ENCODE data around the gene ABHD16A.
A peak's percentile ranks its signal among the peaks of the same experiment; 100 is the strongest.

Gene ABHD16A

DNA sequence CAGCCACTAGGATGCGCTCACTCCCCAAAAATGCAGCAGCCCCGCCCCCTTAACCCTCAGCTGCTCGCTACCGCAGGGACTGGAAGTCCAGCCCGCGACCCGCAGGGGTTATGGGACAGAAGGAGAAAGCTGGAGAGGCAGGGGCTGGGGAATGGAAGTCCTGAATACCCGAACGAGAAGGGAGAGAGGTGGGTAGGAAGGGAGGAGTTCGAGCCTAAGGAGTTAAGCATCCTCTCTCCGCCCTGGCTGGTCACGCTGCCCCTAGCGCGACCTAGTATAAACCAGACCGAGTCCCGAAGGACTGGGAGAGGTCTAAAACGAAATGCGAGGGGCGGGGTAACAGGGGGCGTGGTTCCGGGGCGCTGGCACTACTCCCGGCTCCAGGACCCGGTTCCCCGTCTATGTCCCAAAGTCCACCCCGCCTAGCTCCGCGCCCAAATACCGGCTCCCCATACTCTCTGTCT lies 26.4 kb upstream of the ABHD16A start:
- peaks cover 63% of the 10 kb centered on the region for H3K36me3 ChIP-seq (ENCODE audit: insufficient read depth, low read length)

DNA sequence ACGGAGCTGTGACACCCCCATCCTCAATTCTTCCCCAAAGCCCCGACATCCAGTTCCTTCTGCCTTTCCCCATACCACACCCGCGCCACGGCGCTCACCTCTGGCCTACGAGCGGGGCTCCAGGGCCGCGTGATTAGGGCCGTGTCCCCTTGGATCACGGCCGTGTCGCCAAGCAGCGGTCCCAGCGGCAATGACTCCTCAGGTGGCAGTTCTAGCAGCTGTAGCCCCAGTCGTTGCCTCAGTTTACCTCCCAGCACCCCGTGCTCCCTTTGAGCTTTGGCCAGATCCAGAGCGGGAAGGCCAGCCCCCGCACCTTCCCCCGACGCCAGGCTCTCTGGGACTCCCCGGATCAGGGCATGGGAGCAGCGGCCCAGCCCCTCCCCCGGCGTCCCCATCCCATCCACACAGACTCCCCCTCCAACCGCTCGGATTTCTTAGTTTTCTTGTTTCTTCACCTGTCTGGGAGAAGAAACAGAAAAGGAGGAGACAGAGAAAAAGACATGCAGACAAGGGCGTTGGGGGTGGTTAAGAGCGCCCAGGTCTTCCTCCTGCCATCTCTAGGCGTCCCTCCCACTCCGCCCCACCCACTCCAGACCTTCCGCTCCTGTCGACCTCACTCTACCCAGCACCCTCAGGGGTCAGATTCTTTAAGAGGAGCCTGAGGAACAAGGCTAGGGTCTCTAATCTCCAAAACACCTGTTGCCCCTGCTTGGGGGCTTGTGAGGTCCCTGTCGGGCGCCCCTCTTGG lies 25.8 kb upstream of the ABHD16A start, which contains the start of gene DDAH2:
Gene DDAH2, minus strand, starts transcription at position 533 of the 748 bp plus-strand sequence. Its CDS starts 138 bp downstream, at position 395.
- H3K4me2 ChIP-seq (ENCODE audit: low read length), result peak within 1 kb of the TSS; percentile 90
- peak within 1 kb of the TSS; percentile 79 for H3K4me3 ChIP-seq (ENCODE audit: low read length)
- H3K27me3 ChIP-seq (ENCODE audit: control insufficient read depth, insufficient read depth, low read length), result no peaks in the 10 kb centered on the region
- peak within 1 kb of the TSS; percentile 89 for H3K9ac ChIP-seq (ENCODE audit: low read depth, low read length)
- H3K36me3 ChIP-seq (ENCODE audit: insufficient read depth, low read length), result peaks cover 57% of the 10 kb centered on the region
- no peaks in the 10 kb centered on the region for H3K9me3 ChIP-seq (replicated peaks; ENCODE audit: low read length)
- H3K4me1 ChIP-seq (ENCODE audit: control insufficient read depth, insufficient read depth, low read length), result peaks cover 23% of the 10 kb centered on the region

More for the DNA sequence above, 26.4 kb upstream of the ABHD16A start:
- Histone ChIP-seq H3K4me2 (ENCODE audit: low read length) (peak overlapping the region; percentile 90), H3K4me3 (ENCODE audit: low read length) (peak overlapping the region; percentile 79), H3K9ac (ENCODE audit: low read depth, low read length) (peak overlapping the region; percentile 89), H3K9me3 (replicated peaks; ENCODE audit: low read length) (no peaks in the 10 kb centered on the region), H3K4me1 (ENCODE audit: control insufficient read depth, insufficient read depth, low read length) (peaks cover 28% of the 10 kb centered on the region), H3K27me3 (ENCODE audit: control insufficient read depth, insufficient read depth, low read length) (no peaks in the 10 kb centered on the region)

DNA sequence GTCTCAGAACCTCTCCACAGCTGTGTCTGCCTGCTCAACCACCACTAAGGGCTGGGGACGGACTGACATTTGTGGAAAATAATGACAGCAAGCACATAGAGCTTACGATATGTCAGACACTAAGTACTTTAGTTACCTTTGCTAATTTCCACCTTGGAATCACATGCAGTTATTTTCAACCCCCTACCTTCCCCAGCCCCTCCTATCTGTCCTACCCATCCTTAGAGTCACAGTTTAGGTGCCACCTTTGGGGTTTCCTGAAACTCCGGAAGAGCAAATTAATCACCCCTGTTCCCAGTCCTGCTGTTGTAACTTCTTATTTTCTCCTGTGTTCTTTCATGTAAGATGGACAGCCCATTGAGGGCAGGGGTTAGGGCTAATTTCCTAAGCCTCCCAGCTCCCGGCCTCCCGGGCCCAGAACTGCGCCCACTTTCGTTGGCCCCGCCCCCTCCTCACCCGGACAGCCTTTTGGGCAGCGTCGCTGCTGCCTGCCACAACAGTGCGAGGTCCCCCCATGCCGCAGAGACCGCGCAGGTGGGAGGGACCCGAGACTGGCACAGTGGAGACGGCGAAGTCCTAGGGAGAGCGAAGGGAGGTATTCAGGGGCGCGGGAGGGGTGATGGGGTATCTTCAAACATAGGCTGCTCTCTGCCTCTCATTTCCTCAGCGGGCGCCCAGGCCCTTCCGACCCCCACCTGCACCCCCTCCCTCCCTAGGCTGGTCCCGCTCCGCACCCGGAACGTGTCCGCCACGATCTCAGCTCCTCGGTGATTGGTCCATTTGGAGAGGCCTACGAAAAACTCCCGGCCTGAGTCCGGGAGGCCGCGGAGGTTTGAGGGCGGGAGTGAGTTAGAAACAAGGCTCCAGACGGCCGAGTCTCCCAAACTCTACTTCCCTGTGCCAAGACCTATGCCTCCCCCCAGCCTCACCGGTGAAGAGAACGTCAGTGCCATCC lies 24.9 kb upstream of the ABHD16A start:
- Histone ChIP-seq H3K4me3 (ENCODE audit: low read length) (peak overlapping the region; percentile 79), H3K9ac (ENCODE audit: low read depth, low read length) (peak overlapping the region; percentile 89)

GRCh38 chr6:31727034-31727716 lies 24.1 kb upstream of the ABHD16A start:
- Histone ChIP-seq H3K36me3 (ENCODE audit: insufficient read depth, low read length) (peaks cover 42% of the 10 kb centered on the region), H3K4me3 (ENCODE audit: low read length) (no peak overlapping the region), H3K27me3 (ENCODE audit: control insufficient read depth, insufficient read depth, low read length) (no peaks in the 10 kb centered on the region), H3K9ac (ENCODE audit: low read depth, low read length) (no peak overlapping the region), H3K9me3 (replicated peaks; ENCODE audit: low read length) (no peaks in the 10 kb centered on the region), H3K4me2 (ENCODE audit: low read length) (no peak overlapping the region), H3K4me1 (ENCODE audit: control insufficient read depth, insufficient read depth, low read length) (peaks cover 15% of the 10 kb centered on the region)

More for the DNA sequence above, 24.9 kb upstream of the ABHD16A start:
- Histone ChIP-seq H3K36me3 (ENCODE audit: insufficient read depth, low read length) (peaks cover 48% of the 10 kb centered on the region), H3K9me3 (replicated peaks; ENCODE audit: low read length) (no peaks in the 10 kb centered on the region), H3K4me1 (ENCODE audit: control insufficient read depth, insufficient read depth, low read length) (peaks cover 15% of the 10 kb centered on the region), H3K4me2 (ENCODE audit: low read length) (peak overlapping the region; percentile 90), H3K27me3 (ENCODE audit: control insufficient read depth, insufficient read depth, low read length) (no peaks in the 10 kb centered on the region)

DNA sequence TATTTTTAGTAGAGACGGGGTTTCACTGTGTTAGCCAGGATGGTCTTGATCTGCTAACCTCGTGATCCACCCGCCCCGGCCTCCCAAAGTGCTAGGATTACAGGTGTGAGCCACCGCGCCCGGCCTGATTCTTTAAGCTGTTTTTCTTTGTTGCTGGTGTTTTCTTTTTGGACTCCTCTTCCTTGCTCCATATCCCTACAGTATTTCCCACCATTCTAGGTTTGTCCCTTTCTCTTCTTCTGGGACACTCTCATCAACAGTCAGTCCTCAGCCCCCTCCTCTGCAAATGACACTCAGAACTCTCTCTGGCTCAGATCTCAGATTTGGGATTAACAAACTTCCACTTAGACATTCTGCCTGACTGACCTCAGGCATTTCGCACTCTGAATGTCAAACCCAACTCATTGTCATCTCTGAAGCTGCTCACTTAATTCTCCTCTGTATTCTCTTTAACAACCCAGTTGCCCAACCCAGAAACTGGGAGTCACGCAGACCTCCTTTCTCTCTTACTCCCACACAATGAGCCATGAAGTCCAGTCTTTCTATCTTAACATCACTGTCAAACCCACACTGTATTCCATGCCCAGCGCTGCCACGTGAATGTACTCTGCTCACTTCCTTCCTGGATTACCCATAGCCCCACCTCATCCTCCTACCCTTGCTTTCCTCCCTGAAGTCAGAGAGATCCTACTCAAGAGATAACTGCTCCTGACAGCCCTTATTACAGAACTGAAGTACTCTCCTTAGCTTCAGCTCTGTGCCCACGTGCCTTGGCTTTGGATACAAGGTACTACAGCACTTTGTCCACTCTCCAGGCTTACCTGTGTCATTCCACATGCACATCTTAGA lies 22.6 kb upstream of the ABHD16A start:
- Histone ChIP-seq H3K4me2 (ENCODE audit: low read length) (no peak overlapping the region), H3K9me3 (replicated peaks; ENCODE audit: low read length) (no peaks in the 10 kb centered on the region), H3K9ac (ENCODE audit: low read depth, low read length) (no peak overlapping the region), H3K4me3 (ENCODE audit: low read length) (no peak overlapping the region), H3K27me3 (ENCODE audit: control insufficient read depth, insufficient read depth, low read length) (no peaks in the 10 kb centered on the region), H3K4me1 (ENCODE audit: control insufficient read depth, insufficient read depth, low read length) (peaks cover 13% of the 10 kb centered on the region), H3K36me3 (ENCODE audit: insufficient read depth, low read length) (peaks cover 31% of the 10 kb centered on the region)

DNA sequence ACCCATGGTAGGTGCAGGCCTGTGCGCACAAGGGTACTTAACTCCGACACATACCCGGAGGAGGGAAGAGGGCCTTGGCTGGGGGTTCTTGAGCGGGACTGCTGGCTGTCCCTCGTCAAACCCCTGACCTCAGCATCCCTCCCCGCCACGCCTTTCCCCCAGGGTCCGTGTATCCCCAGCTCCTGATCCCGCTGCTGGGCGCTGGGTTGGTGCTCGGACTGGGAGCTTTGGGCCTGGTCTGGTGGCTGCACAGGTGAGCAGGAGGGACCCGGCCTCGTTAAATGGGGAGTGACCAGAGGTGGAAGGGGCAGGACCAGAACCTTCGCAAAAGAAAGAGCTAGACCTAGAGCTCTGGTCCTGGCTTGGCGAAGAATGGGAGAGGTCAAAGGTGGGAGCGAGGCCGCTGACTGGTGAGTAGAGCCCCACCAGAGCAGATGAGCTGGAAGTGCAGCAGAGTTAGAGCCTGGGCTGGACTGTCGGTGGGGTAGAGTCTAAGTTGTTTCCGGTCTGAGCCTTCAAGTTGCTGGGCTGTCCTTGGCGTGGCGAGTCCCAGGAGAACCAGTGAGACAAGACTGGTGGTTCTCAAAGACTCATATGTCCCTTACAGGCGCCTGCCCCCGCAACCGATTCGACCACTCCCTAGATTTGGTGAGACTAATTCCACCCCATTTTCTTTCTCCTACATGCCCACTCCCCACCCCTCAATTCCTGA lies 21.0 kb upstream of the ABHD16A start:
- Histone ChIP-seq H3K9me3 (replicated peaks; ENCODE audit: low read length) (no peaks in the 10 kb centered on the region), H3K27me3 (ENCODE audit: control insufficient read depth, insufficient read depth, low read length) (no peaks in the 10 kb centered on the region), H3K4me1 (ENCODE audit: control insufficient read depth, insufficient read depth, low read length) (peaks cover 7% of the 10 kb centered on the region), H3K4me2 (ENCODE audit: low read length) (no peak overlapping the region), H3K4me3 (ENCODE audit: low read length) (no peak overlapping the region), H3K9ac (ENCODE audit: low read depth, low read length) (no peak overlapping the region), H3K36me3 (ENCODE audit: insufficient read depth, low read length) (peaks cover 25% of the 10 kb centered on the region)

- Histone ChIP-seq H3K4me2 (ENCODE audit: low read length) (no peak within 1 kb of the TSS), H3K9ac (ENCODE audit: low read depth, low read length) (no peak within 1 kb of the TSS), H3K36me3 (ENCODE audit: insufficient read depth, low read length) (peaks cover 25% of the 10 kb centered on the region), H3K27me3 (ENCODE audit: control insufficient read depth, insufficient read depth, low read length) (no peaks in the 10 kb centered on the region), H3K9me3 (replicated peaks; ENCODE audit: low read length) (no peaks in the 10 kb centered on the region), H3K4me3 (ENCODE audit: low read length) (no peak within 1 kb of the TSS), H3K4me1 (ENCODE audit: control insufficient read depth, insufficient read depth, low read length) (peaks cover 1% of the 10 kb centered on the region)
Observed at GRCh38 chr6:31723245-31723979, 20.3 kb upstream of the ABHD16A start, which contains the start of gene MPIG6B. Gene MPIG6B (plus strand): TSS chr6:31723373. CDS start chr6:31723384, 11 bp downstream.

DNA sequence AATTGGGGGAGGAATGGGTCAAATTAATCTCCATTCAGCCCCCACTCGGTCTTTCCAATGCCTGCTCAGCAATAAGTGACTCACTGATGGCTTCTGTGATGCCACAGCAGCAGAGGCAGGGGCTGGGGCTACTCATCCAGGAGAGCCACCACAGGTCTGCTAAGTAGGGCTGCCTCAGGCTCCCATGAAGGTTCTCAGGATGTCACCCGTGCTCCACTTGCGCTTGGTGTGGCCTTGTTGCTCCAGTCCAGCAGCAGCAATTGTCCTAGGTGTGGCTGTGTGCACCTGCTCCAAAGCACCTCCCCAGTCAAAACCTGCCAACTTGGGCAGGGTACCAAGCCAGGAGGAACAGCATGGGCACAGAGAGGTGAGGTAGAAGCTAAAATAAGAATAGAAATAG lies 19.0 kb upstream of the ABHD16A start:
- Histone ChIP-seq H3K4me3 (ENCODE audit: low read length) (no peak overlapping the region), H3K9me3 (replicated peaks; ENCODE audit: low read length) (no peaks in the 10 kb centered on the region), H3K27me3 (ENCODE audit: control insufficient read depth, insufficient read depth, low read length) (no peaks in the 10 kb centered on the region), H3K9ac (ENCODE audit: low read depth, low read length) (no peak overlapping the region), H3K36me3 (ENCODE audit: insufficient read depth, low read length) (peaks cover 16% of the 10 kb centered on the region), H3K4me1 (ENCODE audit: control insufficient read depth, insufficient read depth, low read length) (no peaks in the 10 kb centered on the region), H3K4me2 (ENCODE audit: low read length) (no peak overlapping the region)

- Histone ChIP-seq H3K4me1 (ENCODE audit: control insufficient read depth, insufficient read depth, low read length) (no peaks in the 10 kb centered on the region), H3K4me3 (ENCODE audit: low read length) (no peak within 1 kb of the TSS), H3K4me2 (ENCODE audit: low read length) (no peak within 1 kb of the TSS), H3K9ac (ENCODE audit: low read depth, low read length) (no peak within 1 kb of the TSS), H3K9me3 (replicated peaks; ENCODE audit: low read length) (no peaks in the 10 kb centered on the region), H3K36me3 (ENCODE audit: insufficient read depth, low read length) (peaks cover 10% of the 10 kb centered on the region), H3K27me3 (ENCODE audit: control insufficient read depth, insufficient read depth, low read length) (no peaks in the 10 kb centered on the region)
Observed at GRCh38 chr6:31721351-31722020, 18.4 kb upstream of the ABHD16A start, which contains the start of gene LY6G6C. Gene LY6G6C (minus strand): TSS chr6:31721746. CDS start chr6:31721679, 67 bp downstream.

Data from skeletal muscle satellite cell (primary cell).